HuH-7 (cell line): Measurements from ENCODE around the gene MTF2.

Experiments used
- DNase-seq: peaks from one replicate; pipeline ENCODE4 v3.0.0; 2011; ENCODE audit warnings: low spot score

MTF2 gene

GRCh38 chr1:93083979-93084378 is 4.9 kb downstream of the MTF2 start:
- no peak for DNase-seq

GRCh38 chr1:93087532-93087931 is 8.4 kb downstream of the MTF2 start:
- DNase-seq = no peak

GRCh38 chr1:93093332-93094006 is 14.4 kb downstream of the MTF2 start:
- DNase-seq = no peak

GRCh38 chr1:93095804-93096585 is 16.9 kb downstream of the MTF2 start:
- no peak for DNase-seq

- DNase-seq = no peak
These were observed 23.1 kb downstream of the MTF2 start for GRCh38 chr1:93102142-93102541.

GRCh38 chr1:93106226-93106625 is 27.1 kb downstream of the MTF2 start:
- no peak for DNase-seq

- no peak for DNase-seq
These were observed 28.3 kb downstream of the MTF2 start for GRCh38 chr1:93107395-93107794.

GRCh38 chr1:93108335-93108734 is 29.3 kb downstream of the MTF2 start:
- no peak for DNase-seq

GRCh38 chr1:93109578-93109977 is 30.5 kb downstream of the MTF2 start:
- DNase-seq = no peak

- no peak for DNase-seq
These were observed 32.0 kb downstream of the MTF2 start for GRCh38 chr1:93111065-93111464.

- DNase-seq = no peak
These were observed 32.5 kb downstream of the MTF2 start for GRCh38 chr1:93111561-93111960.

- no peak for DNase-seq
These were observed 34.0 kb downstream of the MTF2 start for GRCh38 chr1:93113127-93113526.

GRCh38 chr1:93114391-93114790 is 35.3 kb downstream of the MTF2 start:
- DNase-seq = no peak

- no peak for DNase-seq
These were observed 41.5 kb downstream of the MTF2 start for GRCh38 chr1:93120614-93121013.

- DNase-seq = no peak
These were observed 44.2 kb downstream of the MTF2 start for GRCh38 chr1:93123201-93123783.

GRCh38 chr1:93124556-93125355 is 45.7 kb downstream of the MTF2 start:
- DNase-seq = no peak

GRCh38 chr1:93129507-93130099 is 50.5 kb downstream of the MTF2 start:
- peak; percentile 15 for DNase-seq

GRCh38 chr1:93132638-93133037 is 53.6 kb downstream of the MTF2 start:
- DNase-seq = no peak

- no peak for DNase-seq
These were observed 57.4 kb downstream of the MTF2 start for GRCh38 chr1:93136445-93136844.

- no peak for DNase-seq
These were observed 58.7 kb downstream of the MTF2 start for GRCh38 chr1:93137604-93138292.

GRCh38 chr1:93140106-93140505 is 61.0 kb downstream of the MTF2 start:
- DNase-seq = no peak
